AG04450 (cell line): Measurements from ENCODE around the gene DESI2. TPM values are rescaled to one million over a fixed set of nuclear protein-coding genes. Genes with fewer than 3 reads are reported as not detected.
"Not testable (repeated sequence)": the region's sequence is repeated elsewhere in the genome, so short reads cannot be mapped to it uniquely, and the experiment has no call there.

ENCODE experiments used
- CTCF ChIA-PET: fragments of 300-600, 350-600 bp; formaldehyde crosslinking; extraction: SDS; loops from one replicate; lab custom pipeline; 2022; ENCODE audit warnings: antibody characterized with exemption, inconsistent platforms; lab: Charles Lee
- POLR2A ChIA-PET: fragments of 350-600 bp; formaldehyde crosslinking; extraction: SDS; loops from one replicate; lab custom pipeline; 2021; ENCODE audit warnings: antibody characterized with exemption, inconsistent platforms; lab: Yijun Ruan, JAX
- DNase-seq: peaks from one replicate; pipeline ENCODE4 v3.0.0-alpha.2; 2011; ENCODE audit warnings: low read depth, low spot score
- H3K27ac ChIP-seq: one replicate; pipeline ENCODE4 v1.5.1; 2012; ENCODE audit warnings: low read depth, low read length, control low read depth
- H3K27me3 ChIP-seq: one replicate; pipeline ENCODE4 v1.6.0; 2012; ENCODE audit warnings: low read length; ENCODE audit not compliant: control insufficient read depth, insufficient read depth
- H3K4me3 ChIP-seq: 2 replicates; pipeline ENCODE4 v1.5.1; 2011; ENCODE audit warnings: mild to moderate bottlenecking, low read depth, low read length, control low read depth
- H3K9me3 ChIP-seq: 2 replicates; pipeline ENCODE4 v1.5.1; 2012; ENCODE audit warnings: low read length; ENCODE audit not compliant: control insufficient read depth, insufficient read depth
- polyA plus RNA-seq: library from polyadenylated mRNA; depleted of rRNA; stranded (reverse); fragments of >200 nt; gene quantifications from 2 replicates; pipeline ENCODE4 v1.2.3, GENCODE V29; 2011
- TF ChIP-seq, protein P1 (sequence below): IDR thresholded peaks from 2 replicates; pipeline ENCODE4 v1.5.1; 2011; ENCODE audit warnings: low read depth, low read length, control low read depth, inconsistent platforms

The DESI2 gene
- polyA plus RNA-seq, 1 experiment = 60.2 TPM

DNA sequence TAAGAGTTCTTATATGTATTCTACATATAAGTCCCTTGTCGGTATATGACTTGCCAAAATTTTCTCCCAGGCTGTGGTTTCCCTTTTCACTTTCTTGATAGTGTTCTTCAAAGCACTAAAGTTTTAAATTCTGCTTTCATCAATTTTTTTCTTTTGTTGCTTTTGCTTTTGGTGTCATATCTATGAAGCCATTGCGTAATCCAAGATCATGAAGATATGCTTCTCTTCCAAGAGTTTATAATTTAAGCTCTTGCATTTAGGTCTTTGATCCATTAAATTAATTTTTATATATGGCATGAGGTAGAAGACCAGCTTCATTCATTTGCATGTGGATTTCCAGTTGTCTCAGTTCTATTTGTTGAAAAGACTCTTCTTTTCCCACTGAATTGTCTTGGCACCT lies 22.2 kb downstream of the DESI2 start:
- POLR2A ChIA-PET = no interaction called here

DNA sequence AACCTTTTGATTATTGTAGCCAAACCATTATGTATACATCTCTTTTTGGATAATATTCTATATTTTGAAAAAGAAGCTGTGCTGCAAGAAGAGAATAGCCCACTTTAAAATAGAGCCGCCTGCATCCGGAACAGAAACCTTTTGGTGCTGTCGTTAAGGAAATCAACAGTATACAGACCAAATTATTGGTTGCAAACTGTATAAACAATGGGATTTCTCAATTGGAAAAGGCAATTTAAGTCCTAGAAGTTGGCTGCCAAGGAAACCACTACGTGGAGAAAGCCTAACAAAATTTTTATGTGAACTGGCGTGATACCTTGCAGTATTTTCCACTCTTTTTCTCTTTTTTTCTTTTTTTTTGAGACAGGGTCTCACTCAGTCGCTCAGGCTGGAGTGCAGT lies 25.8 kb downstream of the DESI2 start:
- no peak overlapping the region for H3K4me3 ChIP-seq
- no peaks in the 10 kb centered on the region; the same call in 1 of the 2 replicates for H3K9me3 ChIP-seq
- TF ChIP-seq, protein P1, sequence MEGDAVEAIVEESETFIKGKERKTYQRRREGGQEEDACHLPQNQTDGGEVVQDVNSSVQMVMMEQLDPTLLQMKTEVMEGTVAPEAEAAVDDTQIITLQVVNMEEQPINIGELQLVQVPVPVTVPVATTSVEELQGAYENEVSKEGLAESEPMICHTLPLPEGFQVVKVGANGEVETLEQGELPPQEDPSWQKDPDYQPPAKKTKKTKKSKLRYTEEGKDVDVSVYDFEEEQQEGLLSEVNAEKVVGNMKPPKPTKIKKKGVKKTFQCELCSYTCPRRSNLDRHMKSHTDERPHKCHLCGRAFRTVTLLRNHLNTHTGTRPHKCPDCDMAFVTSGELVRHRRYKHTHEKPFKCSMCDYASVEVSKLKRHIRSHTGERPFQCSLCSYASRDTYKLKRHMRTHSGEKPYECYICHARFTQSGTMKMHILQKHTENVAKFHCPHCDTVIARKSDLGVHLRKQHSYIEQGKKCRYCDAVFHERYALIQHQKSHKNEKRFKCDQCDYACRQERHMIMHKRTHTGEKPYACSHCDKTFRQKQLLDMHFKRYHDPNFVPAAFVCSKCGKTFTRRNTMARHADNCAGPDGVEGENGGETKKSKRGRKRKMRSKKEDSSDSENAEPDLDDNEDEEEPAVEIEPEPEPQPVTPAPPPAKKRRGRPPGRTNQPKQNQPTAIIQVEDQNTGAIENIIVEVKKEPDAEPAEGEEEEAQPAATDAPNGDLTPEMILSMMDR = no peak
- no peak overlapping the region for H3K27ac ChIP-seq
- CTCF ChIA-PET = no interaction called here
- DNase-seq = no peak
- POLR2A ChIA-PET = no interaction called here
- H3K27me3 ChIP-seq = no peaks in the 10 kb centered on the region

More for the DNA sequence above, 22.2 kb downstream of the DESI2 start:
- H3K4me3 ChIP-seq = no peak overlapping the region
- CTCF ChIA-PET = interaction anchor here (0.9 kb wide), 1 partner anchor 10 kb away, joined by 3 read pairs; no protein-coding TSS in a partner anchor
- no peaks in the 10 kb centered on the region for H3K27me3 ChIP-seq
- H3K27ac ChIP-seq = no peak overlapping the region
- no peaks in the 10 kb centered on the region for H3K9me3 ChIP-seq
- DNase-seq = no peak
- TF ChIP-seq, protein P1 = no peak

DNA sequence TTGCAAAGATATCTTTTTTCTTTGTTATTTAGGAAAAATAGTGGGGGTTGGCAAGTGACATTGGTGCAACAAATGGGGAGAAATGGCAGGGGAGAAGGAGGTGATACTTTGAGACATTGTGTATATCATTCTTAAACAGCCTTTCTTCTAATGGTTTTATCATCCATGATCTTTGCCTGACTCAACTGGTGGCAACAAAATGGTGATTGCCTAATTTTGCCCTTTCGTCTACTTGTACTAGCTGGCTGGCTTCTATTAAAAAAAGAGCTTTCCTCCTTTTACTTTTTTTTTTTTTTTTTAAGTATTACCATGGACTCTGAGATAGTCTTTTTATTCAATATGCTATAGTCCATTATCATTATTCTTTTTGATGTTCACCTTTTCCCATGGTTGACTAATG lies 27.7 kb downstream of the DESI2 start:
- TF ChIP-seq, protein P1 = no peak
- ChIA-PET POLR2A (interaction anchor here (0.7 kb wide), 1 partner anchor 28 kb away, joined by 3 read pairs; no protein-coding TSS in a partner anchor), CTCF (no interaction called here)
- H3K9me3 ChIP-seq = no peaks in the 10 kb centered on the region; the same call in 1 of the 2 replicates
- H3K4me3 ChIP-seq = no peak overlapping the region
- H3K27ac ChIP-seq = no peak overlapping the region
- no peak for DNase-seq
- no peaks in the 10 kb centered on the region for H3K27me3 ChIP-seq

DNA sequence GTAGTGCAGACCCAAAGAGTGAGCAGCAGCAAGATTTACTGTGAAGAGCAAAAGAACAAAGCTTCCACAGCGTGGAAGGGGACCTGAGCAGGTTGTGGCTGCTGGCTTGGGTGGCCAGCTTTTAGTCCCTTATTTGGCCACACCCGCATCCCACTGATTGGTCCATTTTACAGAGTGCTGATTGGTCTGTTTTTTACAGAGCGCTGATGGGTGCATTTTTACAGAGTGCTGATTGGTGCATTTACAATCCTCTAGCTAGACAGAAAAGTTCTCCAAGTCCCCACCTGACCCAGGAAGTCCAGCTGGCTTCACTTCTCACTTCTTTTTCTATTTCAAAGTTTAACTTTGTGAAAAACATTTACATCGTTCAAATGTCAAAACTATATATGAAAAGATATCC lies 29.2 kb downstream of the DESI2 start:
- CTCF ChIA-PET, H3K9me3 ChIP-seq, H3K4me3 ChIP-seq, H3K27ac ChIP-seq, POLR2A ChIA-PET, H3K27me3 ChIP-seq, DNase-seq: not testable (repeated sequence)

DNA sequence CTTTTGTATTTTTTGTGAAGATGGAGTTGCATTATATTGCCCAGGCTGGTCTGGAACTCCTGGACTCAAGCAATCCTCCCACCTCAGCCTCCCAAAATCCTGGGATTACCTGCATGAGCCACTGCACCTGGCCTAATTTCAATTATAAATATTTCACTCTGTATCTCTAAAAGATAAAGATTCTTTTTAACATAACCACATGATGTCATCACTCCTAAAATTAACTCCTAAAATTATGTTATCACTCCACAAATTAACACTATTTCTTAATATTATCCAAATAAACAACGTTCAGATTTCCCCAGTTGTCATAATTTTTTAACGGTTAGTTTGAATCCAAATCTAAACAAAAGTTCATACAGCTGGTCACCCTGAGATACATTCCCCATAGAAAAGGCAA lies 43.0 kb downstream of the DESI2 start:
- Histone ChIP-seq H3K27me3 (no peaks in the 10 kb centered on the region), H3K27ac (no peak overlapping the region), H3K4me3 (no peak overlapping the region), H3K9me3 (no peaks in the 10 kb centered on the region)
- TF ChIP-seq, protein P1 = no peak
- no peak for DNase-seq
- POLR2A ChIA-PET = interaction anchor here (0.8 kb wide), 1 partner anchor 96 kb away, joined by 3 read pairs; no protein-coding TSS in a partner anchor
- CTCF ChIA-PET = no interaction called here
